OCI-LY3 (cell line): ENCODE measurements around the gene TMEM171.

Experiments used
- H2AFZ ChIP-seq: fragments of 200-600, 300-600 bp; shearing (Covaris generic); 2 replicates; pipeline ENCODE4 v1.6.0; 2014; ENCODE audit warnings: antibody characterized with exemption, low read depth, low read length
- H3K27ac ChIP-seq: fragments of 200-600, 300-600 bp; sonication (generic); 2 replicates; pipeline ENCODE4 v1.5.1; 2014; ENCODE audit warnings: mild to moderate bottlenecking, low read length, moderate library complexity, mixed read lengths
- H3K27me3 ChIP-seq: fragments of 200-600, 300-600 bp; sonication (generic); 2 replicates; pipeline ENCODE4 v1.6.1; 2014; ENCODE audit warnings: low read depth, low read length, mixed read lengths
- H3K36me3 ChIP-seq: fragments of 200-600, 300-600 bp; sonication (generic); replicated peaks from 2 replicates; pipeline ENCODE3; 2014; ENCODE audit warnings: low read depth, low read length, mixed read lengths
- H3K4me1 ChIP-seq: fragments of 300-600, 200-600 bp; sonication (generic); 2 replicates; pipeline ENCODE4 v1.6.1; 2014; ENCODE audit warnings: low read length, mixed read lengths
- H3K4me2 ChIP-seq: fragments of 200-600, 300-600 bp; sonication (generic); 2 replicates; pipeline ENCODE4 v1.6.1; 2014; ENCODE audit warnings: low read length, mixed read lengths
- H3K4me3 ChIP-seq: fragments of 300-600, 200-600 bp; sonication (generic); 2 replicates; pipeline ENCODE4 v1.5.1; 2014; ENCODE audit warnings: antibody characterized with exemption, mild to moderate bottlenecking, low read length, moderate library complexity
- H3K79me2 ChIP-seq: fragments of 300-600, 200-600 bp; shearing (Covaris generic); 2 replicates; pipeline ENCODE4 v1.6.1; 2014; ENCODE audit warnings: mild to moderate bottlenecking, low read length, mixed read lengths
- H3K9ac ChIP-seq: fragments of 300-600, 200-600 bp; shearing (Covaris generic); 2 replicates; pipeline ENCODE4 v1.6.0; 2014; ENCODE audit warnings: mild to moderate bottlenecking, low read length, moderate library complexity
- H3K9me3 ChIP-seq: fragments of 200-600, 300-600 bp; shearing (Covaris generic); 2 replicates; pipeline ENCODE4 v1.6.1; 2014; ENCODE audit warnings: low read length, mixed read lengths; ENCODE audit not compliant: insufficient read depth
- H4K20me1 ChIP-seq: fragments of 200-600, 300-600 bp; sonication (generic); 2 replicates; pipeline ENCODE4 v1.6.1; 2016; ENCODE audit warnings: low read length, mixed read lengths; ENCODE audit not compliant: insufficient read depth
- EZH2phosphoT487 ChIP-seq: fragments of 200-600 bp; shearing (Covaris generic); IDR thresholded peaks from 2 replicates; pipeline ENCODE4 v1.6.1; 2018; ENCODE audit warnings: antibody characterized with exemption, mixed run types, low read depth
- TF ChIP-seq, protein P1 (sequence below): fragments of 200-600, 300-600 bp; sonication (generic); IDR thresholded peaks from 2 replicates; pipeline ENCODE4 v1.5.1; 2014; ENCODE audit warnings: antibody characterized with exemption, low read length, low read depth

TMEM171 gene

GRCh38 chr5:73110190-73110589 is 10.2 kb upstream of the TMEM171 start:
- H3K27me3 ChIP-seq: peaks cover 2% of the 10 kb centered on the region; the same call in 1 of the 2 replicates
- H3K4me2 ChIP-seq: no peak overlapping the region
- no peak overlapping the region for H2AFZ ChIP-seq
- no peak overlapping the region for H3K4me3 ChIP-seq
- no peak overlapping the region for H3K9ac ChIP-seq
- H3K4me1 ChIP-seq: no peaks in the 10 kb centered on the region
- no peaks in the 10 kb centered on the region for H3K36me3 ChIP-seq
- H3K9me3 ChIP-seq: no peaks in the 10 kb centered on the region
- no peak for TF ChIP-seq EZH2phosphoT487
- TF ChIP-seq, protein P1, sequence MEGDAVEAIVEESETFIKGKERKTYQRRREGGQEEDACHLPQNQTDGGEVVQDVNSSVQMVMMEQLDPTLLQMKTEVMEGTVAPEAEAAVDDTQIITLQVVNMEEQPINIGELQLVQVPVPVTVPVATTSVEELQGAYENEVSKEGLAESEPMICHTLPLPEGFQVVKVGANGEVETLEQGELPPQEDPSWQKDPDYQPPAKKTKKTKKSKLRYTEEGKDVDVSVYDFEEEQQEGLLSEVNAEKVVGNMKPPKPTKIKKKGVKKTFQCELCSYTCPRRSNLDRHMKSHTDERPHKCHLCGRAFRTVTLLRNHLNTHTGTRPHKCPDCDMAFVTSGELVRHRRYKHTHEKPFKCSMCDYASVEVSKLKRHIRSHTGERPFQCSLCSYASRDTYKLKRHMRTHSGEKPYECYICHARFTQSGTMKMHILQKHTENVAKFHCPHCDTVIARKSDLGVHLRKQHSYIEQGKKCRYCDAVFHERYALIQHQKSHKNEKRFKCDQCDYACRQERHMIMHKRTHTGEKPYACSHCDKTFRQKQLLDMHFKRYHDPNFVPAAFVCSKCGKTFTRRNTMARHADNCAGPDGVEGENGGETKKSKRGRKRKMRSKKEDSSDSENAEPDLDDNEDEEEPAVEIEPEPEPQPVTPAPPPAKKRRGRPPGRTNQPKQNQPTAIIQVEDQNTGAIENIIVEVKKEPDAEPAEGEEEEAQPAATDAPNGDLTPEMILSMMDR: no peak
- H4K20me1 ChIP-seq: no peaks in the 10 kb centered on the region
- H3K79me2 ChIP-seq: no peaks in the 10 kb centered on the region
- no peak overlapping the region for H3K27ac ChIP-seq

DNA sequence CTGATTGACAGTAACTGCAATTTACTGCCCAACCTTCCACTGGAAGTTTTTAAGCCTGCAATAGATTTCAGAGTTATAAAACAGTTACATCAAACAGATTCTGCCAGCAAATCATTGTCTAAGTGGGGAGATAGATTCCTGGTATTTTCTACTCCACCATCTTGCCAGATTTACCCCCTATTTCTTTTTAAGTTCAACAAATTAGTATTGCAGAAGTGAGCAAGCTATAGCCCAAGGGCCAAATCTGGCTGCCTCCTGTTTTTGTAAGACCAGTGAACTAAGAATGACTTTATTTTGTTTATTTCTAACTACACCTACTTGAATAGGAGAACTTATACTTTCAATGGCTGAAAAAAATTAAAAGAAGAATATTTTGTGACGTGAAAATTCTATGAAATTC is 8.8 kb upstream of the TMEM171 start:
- H3K36me3 ChIP-seq: no peaks in the 10 kb centered on the region
- H3K27ac ChIP-seq: no peak overlapping the region
- no peak for TF ChIP-seq EZH2phosphoT487
- TF ChIP-seq, protein P1: no peak
- H3K4me2 ChIP-seq: no peak overlapping the region
- H3K4me1 ChIP-seq: 0 out of 2 replicates have a peak, but pooled peaks cover 4% of the 10 kb centered on the region
- H4K20me1 ChIP-seq: no peaks in the 10 kb centered on the region
- H3K4me3 ChIP-seq: no peak overlapping the region
- H3K27me3 ChIP-seq: peaks cover 11% of the 10 kb centered on the region; the same call in 1 of the 2 replicates
- no peak overlapping the region for H2AFZ ChIP-seq
- H3K9ac ChIP-seq: no peak overlapping the region
- no peaks in the 10 kb centered on the region for H3K9me3 ChIP-seq
- H3K79me2 ChIP-seq: no peaks in the 10 kb centered on the region

DNA sequence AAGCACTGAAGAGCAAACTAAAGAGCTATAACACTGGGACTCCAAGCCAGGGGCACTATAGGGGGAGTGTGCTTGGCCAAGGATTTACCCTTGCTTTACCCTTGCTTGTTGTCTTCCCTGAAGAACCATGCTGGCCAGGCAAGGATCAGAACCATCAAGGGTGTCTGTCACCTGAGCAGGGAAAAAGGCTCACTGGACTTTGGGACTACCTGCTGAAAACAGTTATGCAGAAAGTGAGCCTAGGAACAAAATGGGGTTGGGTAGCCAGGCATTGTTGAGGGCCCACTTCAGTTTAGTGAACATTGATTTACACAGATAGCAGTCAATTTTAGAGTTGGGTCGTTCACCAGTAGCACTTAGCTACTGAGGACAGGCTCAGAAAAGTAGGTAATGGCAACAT is 8.0 kb upstream of the TMEM171 start:
- Histone ChIP-seq H3K9ac (no peak overlapping the region), H3K4me3 (no peak overlapping the region), H3K4me1 (0 out of 2 replicates have a peak, but pooled peaks cover 4% of the 10 kb centered on the region), H3K4me2 (no peak overlapping the region), H3K27me3 (peaks cover 11% of the 10 kb centered on the region; the same call in 1 of the 2 replicates), H3K27ac (no peak overlapping the region), H2AFZ (no peak overlapping the region), H4K20me1 (no peaks in the 10 kb centered on the region), H3K79me2 (no peaks in the 10 kb centered on the region), H3K9me3 (no peaks in the 10 kb centered on the region), H3K36me3 (no peaks in the 10 kb centered on the region)
- no peak for TF ChIP-seq EZH2phosphoT487
- TF ChIP-seq, protein P1: no peak

DNA sequence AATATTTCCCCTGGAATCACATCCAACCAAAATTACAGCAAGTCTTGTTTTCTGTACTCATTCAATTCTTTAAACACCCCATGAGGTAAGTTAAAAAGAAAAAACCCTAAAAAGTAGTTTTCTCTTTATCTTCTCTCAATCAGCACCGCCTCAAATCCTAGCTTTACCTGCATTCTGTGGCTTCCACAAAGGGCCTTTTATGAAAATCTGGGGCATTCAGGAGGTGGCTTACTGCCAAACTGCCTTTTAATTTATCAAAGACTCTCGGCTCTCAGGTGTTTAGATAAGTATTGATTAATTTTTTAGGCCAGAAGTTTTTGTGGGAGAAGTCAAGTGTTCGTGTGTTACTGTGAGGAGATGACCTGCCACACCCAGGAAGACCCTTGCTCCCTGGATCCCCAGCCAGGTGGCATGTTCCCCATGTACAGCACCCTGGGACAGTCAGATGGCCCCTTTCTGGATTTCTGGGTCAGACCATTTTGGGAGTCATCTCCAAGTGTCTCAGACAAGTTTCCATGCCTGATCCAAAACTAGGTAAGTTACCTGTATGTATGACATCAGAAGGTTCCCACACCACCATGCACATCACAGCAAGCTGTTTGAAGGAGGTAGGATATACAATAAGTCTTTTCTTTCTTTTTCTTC is 6.2 kb upstream of the TMEM171 start:
- peaks cover 11% of the 10 kb centered on the region; the same call in 1 of the 2 replicates for H3K27me3 ChIP-seq
- H3K4me2 ChIP-seq: no peak overlapping the region
- no peak overlapping the region for H3K9ac ChIP-seq
- no peaks in the 10 kb centered on the region for H3K79me2 ChIP-seq
- no peaks in the 10 kb centered on the region for H3K36me3 ChIP-seq
- H3K4me1 ChIP-seq: peaks cover 10% of the 10 kb centered on the region
- H4K20me1 ChIP-seq: no peaks in the 10 kb centered on the region
- H3K27ac ChIP-seq: no peak overlapping the region
- no peak overlapping the region for H2AFZ ChIP-seq
- H3K4me3 ChIP-seq: no peak overlapping the region
- H3K9me3 ChIP-seq: no peaks in the 10 kb centered on the region
- TF ChIP-seq EZH2phosphoT487: no peak
- TF ChIP-seq, protein P1: no peak
